H9 (cell line): ENCODE data around the gene EPHA4. TPM values are rescaled to one million over a fixed set of nuclear protein-coding genes. Genes with fewer than 3 reads are reported as not detected.

Source experiments
- DNase-seq: peaks from one replicate; pipeline ENCODE4 v3.0.0-alpha.2; 2017
- H2AFZ ChIP-seq: one replicate; pipeline ENCODE4 v1.6.1; 2013; ENCODE audit warnings: mild to moderate bottlenecking, low read length, control low read depth, moderate library complexity
- H2AK5ac ChIP-seq: 2 replicates; pipeline ENCODE4 v1.6.1; 2013; ENCODE audit warnings: low read length, control low read depth, mixed read lengths; ENCODE audit not compliant: insufficient read length
- H2BK120ac ChIP-seq: one replicate; pipeline ENCODE4 v1.6.1; 2013; ENCODE audit warnings: low read depth, mild to moderate bottlenecking, low read length, control low read depth, inconsistent platforms; ENCODE audit not compliant: poor library complexity, severe bottlenecking
- H2BK12ac ChIP-seq: 2 replicates; pipeline ENCODE4 v1.6.1; 2013; ENCODE audit warnings: low read length, control low read depth, mixed read lengths, low read depth; ENCODE audit not compliant: insufficient read length
- H2BK15ac ChIP-seq: 2 replicates; pipeline ENCODE4 v1.6.1; 2013; ENCODE audit warnings: low read depth, low read length, control low read depth
- H2BK20ac ChIP-seq: one replicate; pipeline ENCODE4 v1.6.1; 2013; ENCODE audit warnings: low read depth, mild to moderate bottlenecking, low read length, control low read depth, inconsistent platforms; ENCODE audit not compliant: poor library complexity, severe bottlenecking
- H2BK5ac ChIP-seq: 2 replicates; pipeline ENCODE4 v1.6.1; 2013; ENCODE audit warnings: low read length, control low read depth, mixed read lengths; ENCODE audit not compliant: insufficient read length
- H3K14ac ChIP-seq: 2 replicates; pipeline ENCODE4 v1.6.1; 2013; ENCODE audit warnings: low read length, control low read depth; ENCODE audit not compliant: insufficient read depth
- H3K18ac ChIP-seq: 2 replicates; pipeline ENCODE4 v1.6.1; 2013; ENCODE audit warnings: low read depth, mild to moderate bottlenecking, mixed read lengths, low read length, control low read depth; ENCODE audit not compliant: insufficient read length
- H3K23ac ChIP-seq: 2 replicates; pipeline ENCODE4 v1.6.1; 2013; ENCODE audit warnings: low read length, control low read depth, mixed read lengths, low read depth; ENCODE audit not compliant: insufficient read length
- H3K23me2 ChIP-seq: 2 replicates; pipeline ENCODE4 v1.6.1; 2013; ENCODE audit warnings: low read depth, mild to moderate bottlenecking, mixed read lengths, low read length, control low read depth; ENCODE audit not compliant: insufficient read length, poor library complexity, severe bottlenecking
- H3K27ac ChIP-seq: 2 replicates; pipeline ENCODE4 v1.5.1; 2013; ENCODE audit warnings: low read length, control low read depth, mixed read lengths, low read depth; ENCODE audit not compliant: insufficient read length
- H3K27me3 ChIP-seq: 2 replicates; pipeline ENCODE4 v1.6.1; 2013; ENCODE audit warnings: low read length, control low read depth, inconsistent platforms; ENCODE audit not compliant: insufficient read depth
- H3K4ac ChIP-seq: 2 replicates; pipeline ENCODE4 v1.6.1; 2013; ENCODE audit warnings: low read depth, mild to moderate bottlenecking, control low read depth, inconsistent platforms, low read length, moderate library complexity
- H3K4me1 ChIP-seq: 2 replicates; pipeline ENCODE4 v1.6.1; 2013; ENCODE audit warnings: low read length, control low read depth, inconsistent platforms; ENCODE audit not compliant: insufficient read depth
- H3K4me2 ChIP-seq: 2 replicates; pipeline ENCODE4 v1.6.1; 2013; ENCODE audit warnings: low read length, control low read depth, mixed read lengths; ENCODE audit not compliant: insufficient read length, insufficient read depth
- H3K56ac ChIP-seq: 2 replicates; pipeline ENCODE4 v1.6.1; 2013; ENCODE audit warnings: low read depth, mild to moderate bottlenecking, mixed read lengths, low read length, control low read depth; ENCODE audit not compliant: insufficient read length
- H3K79me1 ChIP-seq: 2 replicates; pipeline ENCODE4 v1.6.1; 2013; ENCODE audit warnings: low read depth, mild to moderate bottlenecking, moderate library complexity, low read length, control low read depth, inconsistent platforms; ENCODE audit not compliant: insufficient read depth, poor library complexity, severe bottlenecking
- H3K79me2 ChIP-seq: 2 replicates; pipeline ENCODE4 v1.6.1; 2013; ENCODE audit warnings: low read length, control low read depth, inconsistent platforms; ENCODE audit not compliant: insufficient read depth
- H3K9ac ChIP-seq: 2 replicates; pipeline ENCODE4 v1.6.1; 2013; ENCODE audit warnings: low read length, control low read depth, mixed read lengths; ENCODE audit not compliant: insufficient read length; ENCODE audit errors: extremely low read depth
- H3K9me3 ChIP-seq: one replicate; pipeline ENCODE4 v1.6.1; 2013; ENCODE audit warnings: low read depth, low read length, inconsistent platforms; ENCODE audit not compliant: control insufficient read depth
- H3T11ph ChIP-seq: one replicate; pipeline ENCODE4 v1.6.1; 2013; ENCODE audit warnings: mild to moderate bottlenecking, low read length, control low read depth, inconsistent platforms
- H4K20me1 ChIP-seq: one replicate; pipeline ENCODE4 v1.6.1; 2013; ENCODE audit not compliant: control insufficient read depth, insufficient read length, insufficient read depth
- H4K5ac ChIP-seq: 2 replicates; pipeline ENCODE4 v1.6.1; 2013; ENCODE audit warnings: low read depth, mild to moderate bottlenecking, mixed read lengths, low read length, control low read depth; ENCODE audit not compliant: insufficient read length
- H4K8ac ChIP-seq: replicated peaks from 2 replicates; pipeline ENCODE4 v1.6.1; 2013; ENCODE audit warnings: low read length, control low read depth, mixed read lengths, low read depth; ENCODE audit not compliant: insufficient read length
- H4K91ac ChIP-seq: 2 replicates; pipeline ENCODE4 v1.6.1; 2013; ENCODE audit warnings: low read depth, mild to moderate bottlenecking, moderate library complexity, mixed read lengths, low read length, control low read depth; ENCODE audit not compliant: insufficient read length
- H3K27ac Mint-ChIP-seq, 3 experiments: 2 replicates in 2 of 3; 3 replicates in 1 of 3; pipeline ENCODE4 v1.8.0; 2020 to 2021; ENCODE audit warnings: mixed read lengths in 3 of 3, mild to moderate bottlenecking in 1 of 3, moderate library complexity in 1 of 3
- H3K27me3 Mint-ChIP-seq: 2 replicates; pipeline ENCODE4 v1.8.0; 2021; ENCODE audit warnings: low read depth, mild to moderate bottlenecking, moderate library complexity, mixed read lengths
- H3K36me3 Mint-ChIP-seq, 3 experiments: 2 replicates in 2 of 3; 3 replicates in 1 of 3; pipeline ENCODE4 v1.8.0; 2020 to 2021; ENCODE audit warnings: low read depth in 3 of 3, mixed read lengths in 3 of 3; ENCODE audit not compliant: insufficient read depth in 1 of 3
- H3K4me1 Mint-ChIP-seq, 2 experiments: 2 replicates each; pipeline ENCODE4 v1.8.0; 2020; ENCODE audit warnings: mixed read lengths in 2 of 2
- H3K4me3 Mint-ChIP-seq, 2 experiments: 2 replicates in 1 of 2; 3 replicates in 1 of 2; pipeline ENCODE4 v1.8.0; 2020 to 2021; ENCODE audit warnings: mild to moderate bottlenecking in 2 of 2, mixed read lengths in 2 of 2, moderate library complexity in 1 of 2
- H3K9me3 Mint-ChIP-seq, 2 experiments: 2 replicates in 1 of 2; 3 replicates in 1 of 2; pipeline ENCODE4 v1.8.0; 2020; ENCODE audit warnings: mild to moderate bottlenecking in 2 of 2, mixed read lengths in 2 of 2, moderate library complexity in 1 of 2
- CTCF ChIP-seq: fragments of 200-600 bp; sonication (generic); conservative IDR thresholded peaks from 3 replicates; pipeline ENCODE4 v1.8.0; 2021; ENCODE audit warnings: antibody characterized with exemption, mild to moderate bottlenecking
- WGBS: extraction: QIAGEN DNeasy Blood & Tissue Kit; methylation state at CpG from one replicate; pipeline ENCODE4 v1.1.7; 2013; ENCODE audit warnings: missing lambda C conversion rate, low lambda C conversion rate, mixed read lengths; ENCODE audit not compliant: insufficient read length; ENCODE audit errors: extremely low coverage; 5-methylcytosine and 5-hydroxymethylcytosine counted together
- total RNA-seq: library from RNA; stranded (reverse); gene quantifications from 2 replicates; pipeline ENCODE4 v1.2.1, GENCODE V29; 2021

The EPHA4 gene
- total RNA-seq, 1 experiment from 2014 or later = 25.1 TPM

GRCh38 chr2:221571551-221572218 is 419 bp downstream of the EPHA4 start:
- H3K36me3 Mint-ChIP-seq = peaks cover 2 to 14% (median 13%) of the 10 kb centered on the region in 3 experiments; a peak in 5 of 7 replicates
- H3K27me3 ChIP-seq = peaks cover 8% of the 10 kb centered on the region; the same call in 1 of the 2 replicates
- no peak overlapping the region for H3K9ac ChIP-seq
- no peak for TF ChIP-seq CTCF
- H3K4me2 ChIP-seq = peak overlapping the region; percentile 39
- peaks cover 3% of the 10 kb centered on the region for H4K20me1 ChIP-seq
- no peak overlapping the region for H3K4ac ChIP-seq
- peak overlapping the region; percentile 82 to 91 for H3K4me3 Mint-ChIP-seq
- no peak overlapping the region for H4K5ac ChIP-seq
- H3K27ac ChIP-seq = no peak overlapping the region
- H2AK5ac ChIP-seq = no peak overlapping the region
- H3K27me3 Mint-ChIP-seq = peaks cover 70% of the 10 kb centered on the region
- no peak overlapping the region for H3K23ac ChIP-seq
- H3K9me3 Mint-ChIP-seq = no peaks in the 10 kb centered on the region; a peak in 1 of 5 replicates
- no peak overlapping the region for H2BK20ac ChIP-seq
- peaks cover 7% of the 10 kb centered on the region; the same call in 1 of the 2 replicates for H3K4me1 ChIP-seq
- no CpG with 5 or more reads among the region's 61 CpGs for WGBS
- H3K79me1 ChIP-seq = no peaks in the 10 kb centered on the region
- no peak overlapping the region for H4K91ac ChIP-seq
- H3K9me3 ChIP-seq = no peaks in the 10 kb centered on the region
- H3K27ac Mint-ChIP-seq = peak overlapping the region in 2 of 3 experiments; percentile 44 to 78; a peak in 2 of 7 replicates
- DNase-seq = no peak
- H3K14ac ChIP-seq = no peak overlapping the region; the same call in 1 of the 2 replicates
- no peak overlapping the region for H2AFZ ChIP-seq
- no peak overlapping the region for H2BK120ac ChIP-seq
- H3K56ac ChIP-seq = no peak overlapping the region
- H2BK12ac ChIP-seq = no peak overlapping the region
- H2BK15ac ChIP-seq = no peak overlapping the region
- no peak overlapping the region for H2BK5ac ChIP-seq
- peaks cover 39% of the 10 kb centered on the region for H3K23me2 ChIP-seq
- H3K79me2 ChIP-seq = no peaks in the 10 kb centered on the region
- no peak overlapping the region for H4K8ac ChIP-seq
- peaks cover 55 to 57% of the 10 kb centered on the region in 2 experiments for H3K4me1 Mint-ChIP-seq
- no peak overlapping the region for H3K18ac ChIP-seq
- H3T11ph ChIP-seq = no peak overlapping the region
